Measurements from ENCODE around the gene ELAVL2. TPM values are rescaled to one million over a fixed set of nuclear protein-coding genes. Genes with fewer than 3 reads are reported as not detected.

The ELAVL2 gene
- total RNA-seq, 1 experiment from 2014 or later: not detected

GRCh38 chr9:23798325-23798724, 27.7 kb downstream of the ELAVL2 start:
- DNase-seq: no peak
- H3K4me2 ChIP-seq: no peak overlapping the region
- H4K20me1 ChIP-seq (ENCODE audit: insufficient read depth): no peaks in the 10 kb centered on the region
- no peak overlapping the region for H3K27ac ChIP-seq
- no peaks in the 10 kb centered on the region for H3K9me2 ChIP-seq (ENCODE audit: insufficient read depth)
- no peaks in the 10 kb centered on the region for H3K9me3 ChIP-seq (ENCODE audit: insufficient read depth, low read depth)
- no peaks in the 10 kb centered on the region for H3F3A ChIP-seq (ENCODE audit: insufficient read depth, low read depth)
- no peaks in the 10 kb centered on the region for H3K79me2 ChIP-seq (ENCODE audit: low read depth)
- H3K4me3 ChIP-seq: no peak overlapping the region
- intact Hi-C loops (cut with micrococcal nuclease; ENCODE audit: unreplicated experiment): no loop called here
- no peaks in the 10 kb centered on the region for H3K4me1 ChIP-seq (replicated peaks; ENCODE audit: insufficient read depth)
- BruUV-seq (replicated peaks): no TSS peak
- POLR2A ChIA-PET (ENCODE audit: unreplicated experiment): no interaction called here
- TF ChIP-seq, protein P1, sequence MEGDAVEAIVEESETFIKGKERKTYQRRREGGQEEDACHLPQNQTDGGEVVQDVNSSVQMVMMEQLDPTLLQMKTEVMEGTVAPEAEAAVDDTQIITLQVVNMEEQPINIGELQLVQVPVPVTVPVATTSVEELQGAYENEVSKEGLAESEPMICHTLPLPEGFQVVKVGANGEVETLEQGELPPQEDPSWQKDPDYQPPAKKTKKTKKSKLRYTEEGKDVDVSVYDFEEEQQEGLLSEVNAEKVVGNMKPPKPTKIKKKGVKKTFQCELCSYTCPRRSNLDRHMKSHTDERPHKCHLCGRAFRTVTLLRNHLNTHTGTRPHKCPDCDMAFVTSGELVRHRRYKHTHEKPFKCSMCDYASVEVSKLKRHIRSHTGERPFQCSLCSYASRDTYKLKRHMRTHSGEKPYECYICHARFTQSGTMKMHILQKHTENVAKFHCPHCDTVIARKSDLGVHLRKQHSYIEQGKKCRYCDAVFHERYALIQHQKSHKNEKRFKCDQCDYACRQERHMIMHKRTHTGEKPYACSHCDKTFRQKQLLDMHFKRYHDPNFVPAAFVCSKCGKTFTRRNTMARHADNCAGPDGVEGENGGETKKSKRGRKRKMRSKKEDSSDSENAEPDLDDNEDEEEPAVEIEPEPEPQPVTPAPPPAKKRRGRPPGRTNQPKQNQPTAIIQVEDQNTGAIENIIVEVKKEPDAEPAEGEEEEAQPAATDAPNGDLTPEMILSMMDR (conservative IDR thresholded peaks at IDR 0.05): no peak
- no peak for TF ChIP-seq EZH2 (IDR thresholded peaks at IDR 0.05; ENCODE audit: low read depth)
- CTCF ChIA-PET: no interaction called here
- H2AFZ ChIP-seq: no peak overlapping the region
- H3K27me3 ChIP-seq (ENCODE audit: insufficient read depth, low read depth): no peaks in the 10 kb centered on the region
- no peaks in the 10 kb centered on the region for H3K36me3 ChIP-seq (ENCODE audit: low read depth)

- ChIA-PET CTCF (no interaction called here), POLR2A (ENCODE audit: unreplicated experiment) (no interaction called here)
- no TSS peak for BruUV-seq (replicated peaks)
Measured at GRCh38 chr9:23796209-23796608, 29.8 kb downstream of the ELAVL2 start.

DNA sequence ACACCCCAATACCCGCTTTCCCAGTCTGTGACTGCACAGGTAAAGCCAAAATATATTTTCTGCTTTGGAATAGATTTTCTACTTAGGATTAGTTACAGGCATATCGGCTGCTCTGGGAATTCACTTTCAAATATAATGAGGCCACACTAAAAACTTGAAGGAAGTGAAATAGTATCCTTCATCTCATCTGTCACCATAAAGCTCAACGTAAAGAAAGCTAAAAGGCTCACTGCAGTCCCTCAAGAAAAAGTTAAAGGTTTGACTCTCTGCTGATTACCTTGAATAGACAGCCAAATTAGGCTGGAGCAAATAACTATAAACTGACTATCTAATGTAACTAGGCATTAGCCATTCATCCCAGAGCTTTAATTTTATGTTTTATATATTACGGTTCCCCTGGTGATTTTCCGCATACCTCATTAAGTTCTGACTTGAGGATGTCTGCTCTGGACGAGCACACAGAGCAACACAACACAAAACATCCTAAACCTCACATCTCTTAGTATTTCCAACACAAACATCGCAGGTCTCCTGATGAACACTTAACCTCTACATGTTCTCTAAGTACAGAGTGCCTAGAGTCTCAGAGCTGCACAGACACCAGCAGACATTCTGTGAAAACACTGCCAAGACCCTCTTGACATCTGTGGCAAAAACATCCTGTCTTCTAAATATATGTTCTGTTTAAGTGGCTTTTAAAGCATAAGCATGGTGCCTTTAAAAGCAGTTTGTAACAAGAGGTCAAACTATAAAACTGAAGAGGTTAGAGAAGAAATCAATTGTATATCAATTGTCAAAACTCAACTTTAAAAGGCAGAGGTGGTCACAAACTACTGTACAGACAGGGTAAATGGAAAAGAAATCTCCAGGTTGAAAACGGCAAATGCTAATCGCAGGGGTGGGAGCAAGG, 35.4 kb downstream of the ELAVL2 start:
- ChIA-PET CTCF (no interaction called here), POLR2A (ENCODE audit: unreplicated experiment) (no interaction called here)
- DNase-seq: no peak
- no peaks in the 10 kb centered on the region for H3K36me3 ChIP-seq (ENCODE audit: low read depth)
- no peak overlapping the region for H3K4me3 ChIP-seq
- no peaks in the 10 kb centered on the region for H3F3A ChIP-seq (ENCODE audit: insufficient read depth, low read depth)
- H4K20me1 ChIP-seq (ENCODE audit: insufficient read depth): no peaks in the 10 kb centered on the region
- no peaks in the 10 kb centered on the region for H3K9me3 ChIP-seq (ENCODE audit: insufficient read depth, low read depth)
- no peak overlapping the region for H3K4me2 ChIP-seq
- intact Hi-C loops (cut with micrococcal nuclease; ENCODE audit: unreplicated experiment): no loop called here
- no peaks in the 10 kb centered on the region for H3K4me1 ChIP-seq (replicated peaks; ENCODE audit: insufficient read depth)
- no TSS peak for BruUV-seq (replicated peaks)
- no peak overlapping the region for H2AFZ ChIP-seq
- no peaks in the 10 kb centered on the region for H3K79me2 ChIP-seq (ENCODE audit: low read depth)
- no peak overlapping the region for H3K27ac ChIP-seq
- no peaks in the 10 kb centered on the region for H3K9me2 ChIP-seq (ENCODE audit: insufficient read depth)
- no peaks in the 10 kb centered on the region for H3K27me3 ChIP-seq (ENCODE audit: insufficient read depth, low read depth)
- no peak for TF ChIP-seq EZH2 (IDR thresholded peaks at IDR 0.05; ENCODE audit: low read depth)
- TF ChIP-seq, protein P1 (conservative IDR thresholded peaks at IDR 0.05): no peak

More at GRCh38 chr9:23796209-23796608, 29.8 kb downstream of the ELAVL2 start:
- no peak overlapping the region for H3K27ac ChIP-seq
- no peaks in the 10 kb centered on the region for H4K20me1 ChIP-seq (ENCODE audit: insufficient read depth)
- no peaks in the 10 kb centered on the region for H3K4me1 ChIP-seq (replicated peaks; ENCODE audit: insufficient read depth)
- no peaks in the 10 kb centered on the region for H3K79me2 ChIP-seq (ENCODE audit: low read depth)
- TF ChIP-seq, protein P1 (conservative IDR thresholded peaks at IDR 0.05): no peak
- TF ChIP-seq EZH2 (IDR thresholded peaks at IDR 0.05; ENCODE audit: low read depth): no peak
- H3F3A ChIP-seq (ENCODE audit: insufficient read depth, low read depth): no peaks in the 10 kb centered on the region
- no peaks in the 10 kb centered on the region for H3K9me2 ChIP-seq (ENCODE audit: insufficient read depth)
- H2AFZ ChIP-seq: no peak overlapping the region
- intact Hi-C loops (cut with micrococcal nuclease; ENCODE audit: unreplicated experiment): no loop called here
- H3K27me3 ChIP-seq (ENCODE audit: insufficient read depth, low read depth): no peaks in the 10 kb centered on the region
- no peak for DNase-seq
- H3K4me3 ChIP-seq: no peak overlapping the region
- no peak overlapping the region for H3K4me2 ChIP-seq
- H3K36me3 ChIP-seq (ENCODE audit: low read depth): no peaks in the 10 kb centered on the region
- H3K9me3 ChIP-seq (ENCODE audit: insufficient read depth, low read depth): no peaks in the 10 kb centered on the region
